BLaER1 (cell line): Measurements from ENCODE around the gene NMBR.
"Not testable (repeated sequence)": the region's sequence is repeated elsewhere in the genome, so short reads cannot be mapped to it uniquely, and the experiment has no call there.

ENCODE experiments used
- H3K27ac ChIP-seq: shearing (Covaris generic); formaldehyde crosslinking; 2 replicates; pipeline ENCODE4 v1.8.1; 2022
- H3K27me3 ChIP-seq: shearing (Covaris generic); formaldehyde crosslinking; 2 replicates; pipeline ENCODE4 v1.8.1; 2022
- H3K36me3 ChIP-seq: shearing (Covaris generic); formaldehyde crosslinking; 2 replicates; pipeline ENCODE4 v1.8.1; 2022
- H3K4me1 ChIP-seq: shearing (Covaris generic); formaldehyde crosslinking; 2 replicates; pipeline ENCODE4 v1.8.1; 2022
- H3K4me2 ChIP-seq: shearing (Covaris generic); formaldehyde crosslinking; 2 replicates; pipeline ENCODE4 v1.8.1; 2022
- H3K4me3 ChIP-seq: shearing (Covaris generic); formaldehyde crosslinking; 2 replicates; pipeline ENCODE4 v1.8.1; 2022
- H3K9ac ChIP-seq: shearing (Covaris generic); formaldehyde crosslinking; 2 replicates; pipeline ENCODE4 v1.8.1; 2022
- H3K9me3 ChIP-seq: shearing (Covaris generic); formaldehyde crosslinking; 2 replicates; pipeline ENCODE4 v1.8.1; 2022
- H4K20me1 ChIP-seq: shearing (Covaris generic); formaldehyde crosslinking; 2 replicates; pipeline ENCODE4 v1.8.1; 2022
- Cebpa-rat ChIP-seq: shearing (Covaris generic); IDR thresholded peaks from 2 replicates; pipeline ENCODE4 v1.8.1; 2022

The NMBR gene

DNA sequence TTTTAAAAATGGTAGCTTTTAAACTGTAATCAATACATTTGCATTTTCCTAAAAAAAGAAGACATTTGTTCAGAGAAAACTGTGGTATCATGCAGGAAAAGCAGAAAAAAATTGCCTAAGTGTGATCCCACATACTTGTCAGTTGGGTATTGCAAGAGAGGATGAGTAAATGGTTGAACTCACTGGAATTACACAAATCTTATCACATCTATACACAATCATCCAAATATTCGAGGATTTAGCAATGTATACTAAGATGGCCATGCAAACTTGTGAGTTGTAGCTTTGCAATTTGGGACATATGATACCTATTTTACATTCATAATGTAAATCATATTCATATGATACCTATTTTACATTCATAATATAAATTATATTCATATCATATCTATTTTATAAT lies 72.4 kb downstream of the NMBR start:
- peaks cover 8% of the 10 kb centered on the region for H3K4me1 ChIP-seq
- TF ChIP-seq Cebpa-rat: no peak

DNA sequence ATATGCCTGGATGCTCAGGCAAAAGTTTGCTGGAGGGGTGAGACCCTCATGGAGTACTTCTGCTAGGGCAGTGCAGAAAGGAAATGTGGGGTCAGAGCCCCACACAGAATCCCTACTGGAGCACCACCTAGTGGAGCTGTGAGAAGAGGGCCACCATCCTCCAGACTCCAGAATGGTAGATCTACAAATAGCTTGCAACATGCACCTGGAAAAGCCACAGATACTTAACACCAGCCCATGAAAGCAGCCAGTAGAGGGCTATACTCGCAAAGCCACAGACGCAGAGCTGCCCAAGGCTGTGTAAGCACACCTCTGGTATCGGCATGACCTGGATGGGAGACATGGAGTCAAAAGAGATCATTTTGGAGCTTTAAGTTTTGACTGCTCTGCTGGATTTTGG lies 74.9 kb downstream of the NMBR start:
- H3K4me1 ChIP-seq: peaks cover 8% of the 10 kb centered on the region
- no peak for TF ChIP-seq Cebpa-rat

More for the DNA sequence above, 72.4 kb downstream of the NMBR start:
- no peak overlapping the region for H3K4me2 ChIP-seq
- no peak overlapping the region for H3K4me3 ChIP-seq
- no peaks in the 10 kb centered on the region for H3K36me3 ChIP-seq
- H3K27me3 ChIP-seq: no peaks in the 10 kb centered on the region
- no peaks in the 10 kb centered on the region for H4K20me1 ChIP-seq
- H3K9me3 ChIP-seq: no peaks in the 10 kb centered on the region
- no peak overlapping the region for H3K27ac ChIP-seq
- no peak overlapping the region for H3K9ac ChIP-seq

DNA sequence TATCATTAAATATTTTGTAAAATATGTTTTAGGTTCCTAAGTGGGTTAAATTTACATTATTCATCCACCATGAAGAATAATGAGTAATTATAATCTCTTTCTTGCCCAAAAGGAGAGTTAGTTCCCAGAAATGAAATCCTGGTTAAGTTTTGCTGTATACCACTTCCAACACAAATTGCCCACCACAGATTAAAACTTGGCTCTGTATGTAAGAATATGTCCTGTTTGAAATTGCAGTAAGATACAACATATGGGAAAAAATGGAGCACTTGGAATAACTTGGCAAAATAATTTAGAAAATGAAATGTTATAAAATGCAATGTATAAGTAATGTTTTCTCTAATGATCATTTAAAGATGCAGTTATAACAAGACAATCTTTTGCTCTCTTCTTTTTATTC lies 78.5 kb downstream of the NMBR start:
- H3K4me1 ChIP-seq: no peaks in the 10 kb centered on the region
- no peak overlapping the region for H3K4me2 ChIP-seq
- no peak for TF ChIP-seq Cebpa-rat
- H3K4me3 ChIP-seq: no peak overlapping the region
- no peaks in the 10 kb centered on the region for H4K20me1 ChIP-seq
- no peaks in the 10 kb centered on the region for H3K27me3 ChIP-seq
- H3K9ac ChIP-seq: no peak overlapping the region
- H3K36me3 ChIP-seq: no peaks in the 10 kb centered on the region
- H3K27ac ChIP-seq: no peak overlapping the region
- H3K9me3 ChIP-seq: no peaks in the 10 kb centered on the region

More for the DNA sequence above, 74.9 kb downstream of the NMBR start:
- H3K27ac ChIP-seq: no peak overlapping the region
- H3K27me3 ChIP-seq: no peaks in the 10 kb centered on the region
- no peaks in the 10 kb centered on the region for H3K9me3 ChIP-seq
- H3K4me2 ChIP-seq: no peak overlapping the region
- H3K36me3 ChIP-seq: no peaks in the 10 kb centered on the region
- no peak overlapping the region for H3K4me3 ChIP-seq
- H3K9ac ChIP-seq: no peak overlapping the region
- no peaks in the 10 kb centered on the region for H4K20me1 ChIP-seq

DNA sequence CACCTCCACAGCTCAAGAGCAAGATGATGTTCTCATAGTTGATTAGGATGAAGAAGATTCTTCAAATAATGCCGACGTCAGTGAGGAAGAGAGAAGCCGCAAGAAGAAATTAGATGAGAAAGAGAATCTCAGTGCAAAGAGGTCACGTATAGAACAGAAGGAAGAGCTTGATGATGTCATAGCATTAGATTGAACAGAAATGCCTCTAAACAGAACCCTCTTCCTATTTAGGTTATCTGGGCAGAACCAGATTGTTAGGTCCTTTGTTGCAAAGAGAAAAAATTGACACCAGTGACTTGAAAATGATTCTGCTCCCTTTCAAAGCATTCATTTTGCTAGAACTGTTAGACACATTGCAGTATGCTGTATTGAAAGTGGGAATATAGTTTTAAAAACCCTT lies 84.1 kb downstream of the NMBR start:
- not testable (repeated sequence) for H3K27ac ChIP-seq, H4K20me1 ChIP-seq, H3K4me2 ChIP-seq, H3K36me3 ChIP-seq, H3K4me1 ChIP-seq, H3K27me3 ChIP-seq, H3K9me3 ChIP-seq, H3K4me3 ChIP-seq, H3K9ac ChIP-seq

DNA sequence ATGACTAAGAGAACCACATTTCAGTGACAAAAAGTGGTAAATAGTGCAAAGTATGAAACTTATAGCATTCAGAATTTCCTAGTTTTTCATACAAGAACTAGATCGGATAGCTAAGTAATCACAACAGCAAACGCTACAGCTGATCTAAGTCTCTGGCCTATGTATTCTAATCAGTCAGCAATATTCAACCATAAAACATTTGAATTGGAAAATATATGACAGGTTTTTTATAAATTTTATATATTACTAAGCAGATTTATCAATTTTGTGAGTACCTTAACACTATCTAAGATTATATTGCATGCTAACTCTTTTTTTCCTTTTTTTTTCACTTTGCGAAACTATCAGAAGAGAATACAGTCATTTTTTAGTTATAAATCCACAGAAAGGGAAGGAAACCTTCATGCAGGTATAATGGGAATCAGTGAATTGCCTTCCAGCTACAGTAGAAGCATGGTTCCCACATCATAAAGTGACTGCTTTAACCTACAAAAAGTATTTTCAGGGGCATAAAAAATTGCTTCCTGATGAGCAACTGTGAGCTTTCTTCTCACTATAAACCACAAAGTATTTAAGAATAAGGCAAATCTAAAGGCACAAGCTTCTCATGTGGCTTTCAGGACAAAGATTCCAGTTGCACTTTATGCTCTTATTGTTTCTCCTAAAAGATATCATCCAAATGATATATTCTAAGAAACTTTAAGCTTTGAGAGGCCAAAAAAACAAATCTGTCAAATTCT lies 88.2 kb downstream of the NMBR start:
- Histone ChIP-seq H4K20me1 (no peaks in the 10 kb centered on the region), H3K9me3 (no peaks in the 10 kb centered on the region), H3K27me3 (no peaks in the 10 kb centered on the region), H3K9ac (no peak overlapping the region), H3K4me1 (no peaks in the 10 kb centered on the region), H3K27ac (no peak overlapping the region), H3K36me3 (no peaks in the 10 kb centered on the region), H3K4me3 (no peak overlapping the region), H3K4me2 (no peak overlapping the region)
- TF ChIP-seq Cebpa-rat: no peak

DNA sequence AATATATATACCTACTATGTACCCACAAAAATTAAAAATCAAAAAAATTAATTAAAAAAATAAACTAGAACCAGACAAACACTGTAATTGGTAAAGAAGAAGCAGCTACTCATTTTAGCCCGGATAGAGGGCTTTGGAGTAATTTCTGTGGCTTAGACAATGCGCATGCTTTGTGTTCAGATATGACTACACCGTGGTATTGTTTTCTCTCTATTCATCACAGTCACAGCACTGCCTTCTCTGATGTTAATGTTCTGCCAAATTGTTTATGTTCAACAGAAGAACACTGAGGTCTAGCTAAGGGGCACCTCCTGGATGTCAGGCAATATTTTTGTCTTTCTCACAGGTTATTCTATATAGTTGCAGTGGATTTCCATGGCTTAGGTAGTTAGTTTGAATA lies 91.7 kb downstream of the NMBR start:
- Histone ChIP-seq H3K9ac (no peak overlapping the region), H3K27me3 (no peaks in the 10 kb centered on the region), H3K4me1 (no peaks in the 10 kb centered on the region), H3K36me3 (no peaks in the 10 kb centered on the region), H4K20me1 (no peaks in the 10 kb centered on the region), H3K27ac (no peak overlapping the region), H3K4me3 (no peak overlapping the region), H3K9me3 (no peaks in the 10 kb centered on the region), H3K4me2 (no peak overlapping the region)
- no peak for TF ChIP-seq Cebpa-rat

DNA sequence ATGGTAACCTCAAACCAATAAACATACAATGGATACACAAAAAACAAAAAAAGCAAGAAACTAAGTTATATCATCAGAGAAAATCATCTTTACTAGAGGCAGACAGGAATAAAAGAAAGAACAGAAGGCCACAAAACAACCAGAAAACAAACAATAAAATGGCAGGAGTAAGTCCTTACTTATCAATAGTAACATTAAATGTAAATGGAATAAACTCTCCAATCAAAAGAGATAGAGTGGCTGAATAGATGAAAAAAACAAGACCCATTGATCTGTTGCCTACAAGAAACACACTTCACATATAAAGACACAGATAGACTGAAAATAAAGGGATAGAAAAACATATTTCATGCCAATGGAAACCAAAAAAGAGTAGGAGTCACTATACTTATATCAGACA lies 95.5 kb downstream of the NMBR start:
- Histone ChIP-seq H3K9ac (no peak overlapping the region), H3K4me3 (no peak overlapping the region), H3K9me3 (no peaks in the 10 kb centered on the region), H3K36me3 (no peaks in the 10 kb centered on the region), H3K27ac (no peak overlapping the region), H3K4me2 (no peak overlapping the region), H3K27me3 (no peaks in the 10 kb centered on the region; the same call in 1 of the 2 replicates), H4K20me1 (no peaks in the 10 kb centered on the region), H3K4me1 (no peaks in the 10 kb centered on the region)
- no peak for TF ChIP-seq Cebpa-rat

DNA sequence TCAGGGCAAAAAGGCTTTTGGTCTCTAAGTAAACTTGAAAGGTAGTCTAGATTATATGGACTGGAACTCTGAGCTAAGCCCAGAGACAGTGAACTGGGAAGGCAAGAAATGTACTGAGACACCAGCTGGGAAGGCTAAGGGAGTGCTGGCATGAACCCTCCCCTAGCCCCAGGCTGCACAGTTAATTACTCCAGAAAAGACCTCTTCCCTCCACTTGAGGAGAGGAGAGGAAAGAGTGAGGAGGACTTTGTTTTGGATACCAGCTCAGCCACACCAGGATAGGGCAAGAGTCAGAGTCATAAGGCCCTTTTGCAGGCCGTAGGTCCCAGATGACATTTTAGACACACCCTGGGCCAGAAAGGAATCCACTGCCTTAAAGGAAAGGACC lies 98.3 kb downstream of the NMBR start:
- Histone ChIP-seq H3K4me1 (no peaks in the 10 kb centered on the region), H3K9me3 (no peaks in the 10 kb centered on the region), H4K20me1 (no peaks in the 10 kb centered on the region), H3K36me3 (no peaks in the 10 kb centered on the region), H3K4me2 (no peak overlapping the region), H3K9ac (no peak overlapping the region), H3K27me3 (no peaks in the 10 kb centered on the region; the same call in 1 of the 2 replicates), H3K27ac (no peak overlapping the region), H3K4me3 (no peak overlapping the region)
- TF ChIP-seq Cebpa-rat: no peak

DNA sequence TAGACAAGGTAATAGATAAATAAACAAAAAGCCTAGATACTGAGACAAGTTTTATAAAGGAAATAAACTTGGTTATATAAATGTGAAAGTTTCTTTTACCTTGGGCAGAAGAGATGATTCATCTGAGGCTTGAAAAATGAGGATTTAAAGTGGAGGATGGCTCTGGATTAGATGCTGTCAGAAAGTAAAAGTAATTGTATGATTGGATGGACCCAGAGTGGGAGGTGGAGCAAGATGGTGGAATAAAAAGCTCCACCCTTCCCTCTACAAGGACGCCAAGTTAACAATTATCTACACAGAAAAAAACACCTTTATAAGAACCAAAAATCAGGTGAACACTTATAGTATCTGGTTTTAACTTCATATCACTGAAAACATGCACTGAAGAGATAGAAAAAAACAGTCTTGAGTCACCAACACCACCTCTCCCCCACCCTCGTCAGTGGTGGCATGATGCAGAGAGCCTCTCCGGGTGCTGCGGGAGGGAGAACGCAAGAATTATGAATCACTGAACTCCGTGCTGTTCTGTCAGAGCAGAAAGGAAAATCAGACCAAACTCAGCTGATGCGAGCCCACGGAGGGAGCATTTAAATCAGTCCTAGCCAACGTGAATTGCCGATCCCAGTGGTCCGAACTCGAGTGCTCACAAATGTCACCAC lies 98.9 kb downstream of the NMBR start:
- no peak for TF ChIP-seq Cebpa-rat
- no peak overlapping the region for H3K4me2 ChIP-seq
- H4K20me1 ChIP-seq: no peaks in the 10 kb centered on the region
- no peak overlapping the region for H3K27ac ChIP-seq
- H3K4me3 ChIP-seq: no peak overlapping the region
- H3K4me1 ChIP-seq: no peaks in the 10 kb centered on the region
- no peaks in the 10 kb centered on the region for H3K36me3 ChIP-seq
- no peak overlapping the region for H3K9ac ChIP-seq
- H3K27me3 ChIP-seq: no peaks in the 10 kb centered on the region; the same call in 1 of the 2 replicates
- H3K9me3 ChIP-seq: no peaks in the 10 kb centered on the region

DNA sequence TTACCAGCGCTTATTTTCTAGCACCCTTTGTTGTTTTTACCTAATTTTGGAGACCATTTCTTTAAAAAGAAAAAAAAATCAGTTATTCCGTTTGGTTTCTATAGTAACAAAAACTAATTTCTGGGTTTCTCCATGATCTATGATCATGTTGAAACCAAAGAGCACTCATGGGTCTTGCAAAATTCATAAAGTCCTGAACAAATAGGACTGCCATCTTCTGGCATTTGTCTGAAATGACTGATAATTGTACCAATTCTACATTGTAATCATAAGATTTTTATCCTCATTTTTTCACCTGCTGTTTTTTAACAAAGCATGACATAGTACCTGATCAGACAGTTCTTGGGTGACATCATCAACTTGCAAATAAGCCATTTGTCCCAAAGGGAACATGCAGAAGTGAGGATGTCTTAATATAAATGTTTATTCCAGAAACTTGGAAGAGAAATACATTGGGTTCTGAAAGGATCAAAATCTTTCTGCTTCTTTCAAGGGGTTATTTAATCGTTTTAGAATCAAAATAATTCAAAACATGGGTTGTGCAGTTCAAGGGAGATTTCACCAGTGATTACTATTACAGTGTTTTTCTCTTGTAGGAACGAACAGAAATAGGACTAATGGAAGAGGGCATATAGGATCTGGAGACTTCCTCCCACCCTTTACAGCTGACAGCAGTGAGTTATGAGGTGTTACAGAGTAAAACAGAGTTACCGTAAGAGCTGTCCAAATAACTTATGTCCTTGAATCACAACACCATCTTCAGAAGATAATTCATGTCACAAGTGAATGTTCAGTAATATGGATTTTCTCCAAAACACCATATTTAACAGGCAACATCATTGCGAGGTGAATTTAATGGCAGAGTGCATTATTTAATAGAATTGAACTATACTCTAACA lies 101.3 kb downstream of the NMBR start:
- no peaks in the 10 kb centered on the region for H3K36me3 ChIP-seq
- no peaks in the 10 kb centered on the region for H3K4me1 ChIP-seq
- no peaks in the 10 kb centered on the region for H3K9me3 ChIP-seq
- no peaks in the 10 kb centered on the region for H4K20me1 ChIP-seq
- no peak overlapping the region for H3K9ac ChIP-seq
- H3K27me3 ChIP-seq: no peaks in the 10 kb centered on the region; the same call in 1 of the 2 replicates
- H3K4me3 ChIP-seq: no peak overlapping the region
- no peak overlapping the region for H3K27ac ChIP-seq
- no peak overlapping the region for H3K4me2 ChIP-seq
- TF ChIP-seq Cebpa-rat: no peak
